Measurements from ENCODE around the gene DGKA.

Gene DGKA

DNA sequence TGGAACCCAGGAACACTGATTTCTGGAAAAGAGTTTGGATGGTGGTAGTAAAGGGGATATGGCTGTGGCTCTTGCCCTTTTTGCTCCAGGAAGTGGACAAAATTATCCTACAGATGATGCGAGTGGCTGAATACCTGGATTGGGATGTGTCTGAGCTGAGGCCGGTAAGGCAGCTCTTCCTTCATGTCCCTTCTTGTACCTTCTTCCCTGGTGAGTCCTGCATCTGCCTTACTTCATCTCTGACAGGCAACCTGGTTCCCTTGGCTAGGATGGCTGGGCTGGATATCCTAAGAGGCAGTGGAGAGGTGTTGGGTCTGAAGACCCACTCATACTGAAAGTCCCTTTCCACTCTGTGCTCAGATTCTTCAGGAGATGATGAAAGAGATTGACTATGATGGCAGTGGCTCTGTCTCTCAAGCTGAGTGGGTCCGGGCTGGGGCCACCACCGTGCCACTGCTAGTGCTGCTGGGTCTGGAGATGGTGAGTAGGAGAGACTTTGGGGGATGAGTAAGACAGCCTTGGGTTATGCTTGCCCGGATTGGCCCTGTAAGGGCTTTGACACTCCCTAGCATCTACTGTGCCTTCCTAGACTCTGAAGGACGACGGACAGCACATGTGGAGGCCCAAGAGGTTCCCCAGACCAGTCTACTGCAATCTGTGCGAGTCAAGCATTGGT lies 8.0 kb downstream of the DGKA start:
- Histone ChIP-seq H3K4me3 (replicated peaks; ENCODE audit: insufficient read depth, low read length) (no peak overlapping the region), H3K27me3 (ENCODE audit: insufficient read depth, poor library complexity, severe bottlenecking) (no peaks in the 10 kb centered on the region), H3K27ac (replicated peaks) (no peak overlapping the region)
- TF ChIP-seq GABPA (IDR thresholded peaks at IDR 0.05; ENCODE audit: low read depth) (no peak), POLR2AphosphoS5 (IDR thresholded peaks at IDR 0.05; ENCODE audit: low read depth) (no peak), SPI1 (IDR thresholded peaks at IDR 0.05; ENCODE audit: borderline replicate concordance, low read depth) (no peak)
- TF ChIP-seq, protein P1, sequence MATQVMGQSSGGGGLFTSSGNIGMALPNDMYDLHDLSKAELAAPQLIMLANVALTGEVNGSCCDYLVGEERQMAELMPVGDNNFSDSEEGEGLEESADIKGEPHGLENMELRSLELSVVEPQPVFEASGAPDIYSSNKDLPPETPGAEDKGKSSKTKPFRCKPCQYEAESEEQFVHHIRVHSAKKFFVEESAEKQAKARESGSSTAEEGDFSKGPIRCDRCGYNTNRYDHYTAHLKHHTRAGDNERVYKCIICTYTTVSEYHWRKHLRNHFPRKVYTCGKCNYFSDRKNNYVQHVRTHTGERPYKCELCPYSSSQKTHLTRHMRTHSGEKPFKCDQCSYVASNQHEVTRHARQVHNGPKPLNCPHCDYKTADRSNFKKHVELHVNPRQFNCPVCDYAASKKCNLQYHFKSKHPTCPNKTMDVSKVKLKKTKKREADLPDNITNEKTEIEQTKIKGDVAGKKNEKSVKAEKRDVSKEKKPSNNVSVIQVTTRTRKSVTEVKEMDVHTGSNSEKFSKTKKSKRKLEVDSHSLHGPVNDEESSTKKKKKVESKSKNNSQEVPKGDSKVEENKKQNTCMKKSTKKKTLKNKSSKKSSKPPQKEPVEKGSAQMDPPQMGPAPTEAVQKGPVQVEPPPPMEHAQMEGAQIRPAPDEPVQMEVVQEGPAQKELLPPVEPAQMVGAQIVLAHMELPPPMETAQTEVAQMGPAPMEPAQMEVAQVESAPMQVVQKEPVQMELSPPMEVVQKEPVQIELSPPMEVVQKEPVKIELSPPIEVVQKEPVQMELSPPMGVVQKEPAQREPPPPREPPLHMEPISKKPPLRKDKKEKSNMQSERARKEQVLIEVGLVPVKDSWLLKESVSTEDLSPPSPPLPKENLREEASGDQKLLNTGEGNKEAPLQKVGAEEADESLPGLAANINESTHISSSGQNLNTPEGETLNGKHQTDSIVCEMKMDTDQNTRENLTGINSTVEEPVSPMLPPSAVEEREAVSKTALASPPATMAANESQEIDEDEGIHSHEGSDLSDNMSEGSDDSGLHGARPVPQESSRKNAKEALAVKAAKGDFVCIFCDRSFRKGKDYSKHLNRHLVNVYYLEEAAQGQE (IDR thresholded peaks at IDR 0.05; ENCODE audit: insufficient replicate concordance, low read depth) = no peak
- TF ChIP-seq, protein P2, sequence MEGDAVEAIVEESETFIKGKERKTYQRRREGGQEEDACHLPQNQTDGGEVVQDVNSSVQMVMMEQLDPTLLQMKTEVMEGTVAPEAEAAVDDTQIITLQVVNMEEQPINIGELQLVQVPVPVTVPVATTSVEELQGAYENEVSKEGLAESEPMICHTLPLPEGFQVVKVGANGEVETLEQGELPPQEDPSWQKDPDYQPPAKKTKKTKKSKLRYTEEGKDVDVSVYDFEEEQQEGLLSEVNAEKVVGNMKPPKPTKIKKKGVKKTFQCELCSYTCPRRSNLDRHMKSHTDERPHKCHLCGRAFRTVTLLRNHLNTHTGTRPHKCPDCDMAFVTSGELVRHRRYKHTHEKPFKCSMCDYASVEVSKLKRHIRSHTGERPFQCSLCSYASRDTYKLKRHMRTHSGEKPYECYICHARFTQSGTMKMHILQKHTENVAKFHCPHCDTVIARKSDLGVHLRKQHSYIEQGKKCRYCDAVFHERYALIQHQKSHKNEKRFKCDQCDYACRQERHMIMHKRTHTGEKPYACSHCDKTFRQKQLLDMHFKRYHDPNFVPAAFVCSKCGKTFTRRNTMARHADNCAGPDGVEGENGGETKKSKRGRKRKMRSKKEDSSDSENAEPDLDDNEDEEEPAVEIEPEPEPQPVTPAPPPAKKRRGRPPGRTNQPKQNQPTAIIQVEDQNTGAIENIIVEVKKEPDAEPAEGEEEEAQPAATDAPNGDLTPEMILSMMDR (IDR thresholded peaks at IDR 0.05; ENCODE audit: insufficient read depth, low read length) = no peak
- no peak for DNase-seq (ENCODE audit: low read depth in 1 of 2, low spot score in 1 of 2)

DNA sequence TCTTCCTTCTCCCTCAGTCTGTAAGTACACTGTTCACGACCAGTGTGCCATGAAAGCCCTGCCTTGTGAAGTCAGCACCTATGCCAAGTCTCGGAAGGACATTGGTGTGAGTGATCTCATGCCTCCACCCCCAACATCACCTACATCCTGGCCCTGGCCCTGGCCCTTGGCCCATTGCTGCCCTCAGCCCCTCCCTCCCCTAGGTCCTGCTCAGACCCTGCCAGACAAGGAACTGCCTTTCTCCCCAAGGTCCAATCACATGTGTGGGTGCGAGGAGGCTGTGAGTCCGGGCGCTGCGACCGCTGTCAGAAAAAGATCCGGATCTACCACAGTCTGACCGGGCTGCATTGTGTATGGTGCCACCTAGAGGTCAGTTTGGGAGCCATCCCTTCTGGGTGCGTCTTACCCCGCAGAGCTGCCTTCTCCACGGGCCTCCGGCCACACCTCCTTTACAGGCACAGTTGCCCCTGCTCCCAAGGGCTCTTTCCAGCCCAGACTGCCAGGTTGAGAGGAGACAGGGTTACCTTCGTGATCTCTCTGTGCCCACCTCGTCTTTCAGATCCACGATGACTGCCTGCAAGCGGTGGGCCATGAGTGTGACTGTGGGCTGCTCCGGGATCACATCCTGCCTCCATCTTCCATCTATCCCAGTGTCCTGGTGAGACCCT lies 9.2 kb downstream of the DGKA start:
- TF ChIP-seq, protein P2 (IDR thresholded peaks at IDR 0.05; ENCODE audit: insufficient read depth, low read length) = peak; percentile 98
- no peak for TF ChIP-seq SPI1 (IDR thresholded peaks at IDR 0.05; ENCODE audit: borderline replicate concordance, low read depth)
- Histone ChIP-seq H3K27me3 (ENCODE audit: insufficient read depth, poor library complexity, severe bottlenecking) (no peaks in the 10 kb centered on the region), H3K4me3 (replicated peaks; ENCODE audit: insufficient read depth, low read length) (no peak overlapping the region), H3K27ac (replicated peaks) (no peak overlapping the region)
- peak; percentile 80 to 88 for DNase-seq (ENCODE audit: low read depth in 1 of 2, low spot score in 1 of 2)

DNA sequence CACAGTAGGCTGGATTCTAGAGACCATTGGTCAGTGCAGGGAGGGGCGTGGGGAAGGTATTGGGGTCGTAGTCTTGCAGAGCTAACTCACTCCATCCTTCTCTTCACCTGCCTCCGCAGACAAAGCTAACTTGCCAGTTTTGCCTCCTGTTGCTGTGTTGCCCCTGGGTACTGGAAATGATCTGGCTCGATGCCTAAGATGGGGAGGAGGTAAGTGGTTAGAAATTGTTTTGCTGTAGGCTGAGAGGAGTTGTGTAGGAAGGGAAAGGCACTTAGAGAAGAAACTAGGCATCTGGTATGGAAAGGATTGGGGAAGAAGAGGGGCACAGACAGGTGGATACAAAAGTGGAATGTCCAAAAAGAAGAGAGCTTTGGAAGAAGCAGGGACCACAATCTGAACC lies 11.1 kb downstream of the DGKA start:
- DNase-seq (ENCODE audit: low read depth in 1 of 2, low spot score in 1 of 2) = no peak
- H3K27ac ChIP-seq (replicated peaks) = no peak overlapping the region
- H3K4me3 ChIP-seq (replicated peaks; ENCODE audit: insufficient read depth, low read length) = no peak overlapping the region
- TF ChIP-seq, protein P1 (IDR thresholded peaks at IDR 0.05; ENCODE audit: insufficient replicate concordance, low read depth) = no peak
- H3K27me3 ChIP-seq (ENCODE audit: insufficient read depth, poor library complexity, severe bottlenecking) = no peaks in the 10 kb centered on the region

DNA sequence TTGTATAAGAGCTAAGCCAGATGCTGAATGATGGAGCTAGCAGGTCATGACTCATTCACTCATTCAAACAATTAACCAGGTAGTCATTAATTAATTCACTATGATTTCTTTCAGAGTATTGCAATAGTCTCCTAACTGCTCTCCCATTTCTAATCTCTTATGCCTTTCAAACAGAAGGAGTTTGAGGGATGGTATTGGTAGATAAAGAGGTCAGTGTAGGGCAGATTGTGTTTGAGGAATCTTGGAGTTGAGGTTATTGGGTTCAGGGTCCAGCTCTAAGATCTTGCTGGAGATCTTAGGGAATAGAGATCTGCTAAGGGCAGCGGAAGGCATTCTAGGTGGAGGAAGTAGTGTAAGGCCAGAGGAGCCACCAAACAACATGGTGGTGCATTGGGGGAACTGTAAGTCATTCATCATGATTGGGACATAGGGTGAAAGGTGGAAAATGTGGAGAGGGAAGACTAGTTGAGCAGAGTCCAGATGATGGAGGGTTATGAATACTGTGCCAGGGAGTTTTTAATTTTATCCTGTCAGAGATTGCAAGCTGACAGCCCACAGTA lies 11.7 kb downstream of the DGKA start:
- no peaks in the 10 kb centered on the region for H3K27me3 ChIP-seq (ENCODE audit: insufficient read depth, poor library complexity, severe bottlenecking)
- DNase-seq (ENCODE audit: low read depth in 1 of 2, low spot score in 1 of 2) = no peak
- TF ChIP-seq GABPA (IDR thresholded peaks at IDR 0.05; ENCODE audit: low read depth) = no peak
- TF ChIP-seq POLR2AphosphoS5 (IDR thresholded peaks at IDR 0.05; ENCODE audit: low read depth) = no peak
- TF ChIP-seq, protein P2 (IDR thresholded peaks at IDR 0.05; ENCODE audit: insufficient read depth, low read length) = no peak
- TF ChIP-seq, protein P1 (IDR thresholded peaks at IDR 0.05; ENCODE audit: insufficient replicate concordance, low read depth) = no peak
- TF ChIP-seq SPI1 (IDR thresholded peaks at IDR 0.05; ENCODE audit: borderline replicate concordance, low read depth) = no peak
- H3K27ac ChIP-seq (replicated peaks) = no peak overlapping the region
- no peak overlapping the region for H3K4me3 ChIP-seq (replicated peaks; ENCODE audit: insufficient read depth, low read length)
